MM.1S (cell line): ENCODE results near the gene MAPK6.
A peak's percentile ranks its signal among the peaks of the same experiment; 100 is the strongest.
"Not testable (repeated sequence)": the region's sequence is repeated elsewhere in the genome, so short reads cannot be mapped to it uniquely, and the experiment has no call there.

ENCODE experiments used
- DNase-seq: peaks from one replicate; pipeline ENCODE4 v3.0.0-alpha.2; 2015
- H2AFZ ChIP-seq: fragments of 300-600 bp; sonication (generic); 2 replicates; pipeline ENCODE4 v1.6.0; 2016; ENCODE audit warnings: antibody characterized with exemption, low read length
- H3F3A ChIP-seq: fragments of 300-600 bp; sonication (generic); 2 replicates; pipeline ENCODE4 v1.6.1; 2016; ENCODE audit warnings: mild to moderate bottlenecking, antibody characterized with exemption, low read length, moderate library complexity, mixed read lengths; ENCODE audit not compliant: insufficient read depth
- H3K27ac ChIP-seq: fragments of 300-600 bp; sonication (generic); 2 replicates; pipeline ENCODE4 v1.5.1; 2016; ENCODE audit warnings: mild to moderate bottlenecking, low read length
- H3K27me3 ChIP-seq: fragments of 300-600 bp; sonication (generic); replicated peaks from 2 replicates; pipeline ENCODE4 v1.6.0; 2016; ENCODE audit warnings: low read length; ENCODE audit not compliant: insufficient read depth
- H3K36me3 ChIP-seq: fragments of 300-600 bp; sonication (generic); replicated peaks from 2 replicates; pipeline ENCODE4 v1.6.1; 2016; ENCODE audit warnings: mild to moderate bottlenecking, low read length, mixed read lengths; ENCODE audit not compliant: insufficient read depth
- H3K4me1 ChIP-seq: fragments of 300-600 bp; sonication (generic); 2 replicates; pipeline ENCODE4 v1.6.1; 2016; ENCODE audit warnings: low read length, mixed read lengths
- H3K4me2 ChIP-seq: fragments of 300-600 bp; sonication (generic); 2 replicates; pipeline ENCODE4 v1.6.0; 2016; ENCODE audit warnings: low read depth, low read length
- H3K4me3 ChIP-seq: fragments of 300-600 bp; sonication (generic); 2 replicates; pipeline ENCODE4 v1.5.1; 2016; ENCODE audit warnings: low read length, mixed read lengths
- H3K79me2 ChIP-seq: fragments of 300-600 bp; sonication (generic); 2 replicates; pipeline ENCODE4 v1.6.1; 2016; ENCODE audit warnings: mixed run types, low read length, mixed read lengths
- H3K9ac ChIP-seq: fragments of 300-600 bp; sonication (generic); 2 replicates; pipeline ENCODE4 v1.6.1; 2016; ENCODE audit warnings: low read length, mixed read lengths
- H3K9me2 ChIP-seq: fragments of 300-600 bp; sonication (generic); replicated peaks from 2 replicates; pipeline ENCODE4 v1.6.1; 2016; ENCODE audit warnings: mild to moderate bottlenecking, low read length, mixed read lengths; ENCODE audit not compliant: insufficient read depth
- H3K9me3 ChIP-seq: fragments of 300-600 bp; sonication (generic); replicated peaks from 2 replicates; pipeline ENCODE4 v1.6.1; 2016; ENCODE audit warnings: mild to moderate bottlenecking, low read length, mixed read lengths; ENCODE audit not compliant: insufficient read depth
- H4K20me1 ChIP-seq: fragments of 300-600 bp; sonication (generic); 2 replicates; pipeline ENCODE4 v1.6.1; 2016; ENCODE audit warnings: mild to moderate bottlenecking, low read length, moderate library complexity, mixed read lengths; ENCODE audit not compliant: insufficient read depth
- EZH2 ChIP-seq: fragments of 300-600 bp; sonication (generic); optimal IDR thresholded peaks from 2 replicates; pipeline ENCODE3; 2017; ENCODE audit warnings: low read depth, mild to moderate bottlenecking, antibody characterized with exemption, low read length, mixed read lengths
- EZH2phosphoT487 ChIP-seq: fragments of 300-600 bp; sonication (generic); IDR thresholded peaks from 2 replicates; pipeline ENCODE4 v1.6.1; 2018; ENCODE audit warnings: antibody characterized with exemption, low read length
- TF ChIP-seq, protein P1 (sequence below): fragments of 300-600 bp; sonication (generic); IDR thresholded peaks from 2 replicates; pipeline ENCODE4 v1.5.1; 2016; ENCODE audit warnings: antibody characterized with exemption, low read length, mixed read lengths

Gene MAPK6

DNA sequence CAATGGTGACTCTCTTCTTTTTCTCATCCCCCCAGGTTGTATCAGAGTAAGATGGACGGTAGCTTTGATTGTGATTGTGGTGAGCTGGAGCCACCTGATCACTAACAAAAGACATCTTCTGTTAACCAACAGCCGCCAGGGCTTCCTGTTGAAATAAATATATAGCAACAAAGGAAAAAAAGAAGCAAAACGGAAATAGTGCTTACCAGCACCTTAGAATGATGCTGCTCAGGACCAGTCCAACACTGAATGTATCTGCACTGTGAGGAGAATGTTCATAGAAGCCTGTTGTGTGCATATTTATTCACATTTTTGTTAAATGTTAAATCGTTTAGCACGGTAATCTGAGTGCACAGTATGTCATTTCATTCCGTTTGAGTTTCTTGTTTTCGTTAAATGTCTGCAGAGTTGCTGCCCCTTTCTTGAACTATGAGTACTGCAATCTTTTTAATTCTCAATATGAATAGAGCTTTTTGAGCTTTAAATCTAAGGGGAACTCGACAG, 26.8 kb downstream of the MAPK6 start:
- H3K4me3 ChIP-seq, result peak overlapping the region; percentile 13
- peak overlapping the region; percentile 64 for H3K4me2 ChIP-seq
- peaks cover 43% of the 10 kb centered on the region for H3K4me1 ChIP-seq
- H3K9me2 ChIP-seq, H3K27me3 ChIP-seq, H4K20me1 ChIP-seq, H3K9me3 ChIP-seq, H3K36me3 ChIP-seq, H2AFZ ChIP-seq: not testable (repeated sequence)
- peaks cover 34% of the 10 kb centered on the region for H3F3A ChIP-seq
- DNase-seq, result peak; percentile 84
- TF ChIP-seq, protein P1, sequence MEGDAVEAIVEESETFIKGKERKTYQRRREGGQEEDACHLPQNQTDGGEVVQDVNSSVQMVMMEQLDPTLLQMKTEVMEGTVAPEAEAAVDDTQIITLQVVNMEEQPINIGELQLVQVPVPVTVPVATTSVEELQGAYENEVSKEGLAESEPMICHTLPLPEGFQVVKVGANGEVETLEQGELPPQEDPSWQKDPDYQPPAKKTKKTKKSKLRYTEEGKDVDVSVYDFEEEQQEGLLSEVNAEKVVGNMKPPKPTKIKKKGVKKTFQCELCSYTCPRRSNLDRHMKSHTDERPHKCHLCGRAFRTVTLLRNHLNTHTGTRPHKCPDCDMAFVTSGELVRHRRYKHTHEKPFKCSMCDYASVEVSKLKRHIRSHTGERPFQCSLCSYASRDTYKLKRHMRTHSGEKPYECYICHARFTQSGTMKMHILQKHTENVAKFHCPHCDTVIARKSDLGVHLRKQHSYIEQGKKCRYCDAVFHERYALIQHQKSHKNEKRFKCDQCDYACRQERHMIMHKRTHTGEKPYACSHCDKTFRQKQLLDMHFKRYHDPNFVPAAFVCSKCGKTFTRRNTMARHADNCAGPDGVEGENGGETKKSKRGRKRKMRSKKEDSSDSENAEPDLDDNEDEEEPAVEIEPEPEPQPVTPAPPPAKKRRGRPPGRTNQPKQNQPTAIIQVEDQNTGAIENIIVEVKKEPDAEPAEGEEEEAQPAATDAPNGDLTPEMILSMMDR, result peak; percentile 44
- H3K79me2 ChIP-seq, result peaks cover 89% of the 10 kb centered on the region
- H3K27ac ChIP-seq, result peak overlapping the region; percentile 69; the same call in 1 of the 2 replicates
- H3K9ac ChIP-seq, result peak overlapping the region; percentile 33; the same call in 1 of the 2 replicates

DNA sequence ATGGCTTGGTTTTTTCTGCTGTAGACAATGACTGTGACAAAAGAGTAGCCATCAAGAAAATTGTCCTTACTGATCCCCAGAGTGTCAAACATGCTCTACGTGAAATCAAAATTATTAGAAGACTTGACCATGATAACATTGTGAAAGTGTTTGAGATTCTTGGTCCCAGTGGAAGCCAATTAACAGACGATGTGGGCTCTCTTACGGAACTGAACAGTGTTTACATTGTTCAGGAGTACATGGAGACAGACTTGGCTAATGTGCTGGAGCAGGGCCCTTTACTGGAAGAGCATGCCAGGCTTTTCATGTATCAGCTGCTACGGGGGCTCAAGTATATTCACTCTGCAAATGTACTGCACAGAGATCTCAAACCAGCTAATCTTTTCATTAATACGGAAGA, 27.5 kb downstream of the MAPK6 start:
- H3K27me3 ChIP-seq, H3K36me3 ChIP-seq, H2AFZ ChIP-seq, DNase-seq, H3K9me3 ChIP-seq, H3K9ac ChIP-seq, H4K20me1 ChIP-seq, H3K9me2 ChIP-seq: not testable (repeated sequence)
- Histone ChIP-seq H3K4me3 (peak overlapping the region; percentile 13; the same call in 1 of the 2 replicates), H3K27ac (peak overlapping the region; percentile 69; the same call in 1 of the 2 replicates), H3K4me1 (peaks cover 37% of the 10 kb centered on the region), H3K4me2 (peak overlapping the region; percentile 64), H3K79me2 (peaks cover 85% of the 10 kb centered on the region), H3F3A (peaks cover 34% of the 10 kb centered on the region)

GRCh38 chr15:52050416-52050815, 31.4 kb downstream of the MAPK6 start:
- Histone ChIP-seq H3K9ac (no peak overlapping the region), H3K27me3 (no peaks in the 10 kb centered on the region), H3K4me2 (no peak overlapping the region), H3K27ac (no peak overlapping the region), H3F3A (peaks cover 8% of the 10 kb centered on the region), H2AFZ (no peak overlapping the region), H3K9me3 (no peaks in the 10 kb centered on the region), H4K20me1 (no peaks in the 10 kb centered on the region), H3K79me2 (peaks cover 63% of the 10 kb centered on the region), H3K4me3 (no peak overlapping the region), H3K4me1 (peaks cover 17% of the 10 kb centered on the region), H3K9me2 (no peaks in the 10 kb centered on the region), H3K36me3 (no peaks in the 10 kb centered on the region; the same call in none of the 2 replicates)
- no peak for DNase-seq
- TF ChIP-seq, protein P1, result no peak
- TF ChIP-seq EZH2phosphoT487 (no peak), EZH2 (no peak)

GRCh38 chr15:52052066-52052935, 33.3 kb downstream of the MAPK6 start:
- Histone ChIP-seq H3K36me3 (no peaks in the 10 kb centered on the region; the same call in none of the 2 replicates), H3K9me2 (no peaks in the 10 kb centered on the region)

More at GRCh38 chr15:52052066-52052935, 33.3 kb downstream of the MAPK6 start:
- Histone ChIP-seq H3F3A (no peaks in the 10 kb centered on the region), H3K27me3 (no peaks in the 10 kb centered on the region), H2AFZ (no peak overlapping the region), H3K9ac (no peak overlapping the region), H3K4me2 (no peak overlapping the region), H3K4me1 (peaks cover 7% of the 10 kb centered on the region), H3K79me2 (peaks cover 53% of the 10 kb centered on the region), H3K9me3 (no peaks in the 10 kb centered on the region), H3K27ac (no peak overlapping the region), H4K20me1 (no peaks in the 10 kb centered on the region), H3K4me3 (no peak overlapping the region)
- no peak for TF ChIP-seq EZH2
- TF ChIP-seq, protein P1, result no peak
- TF ChIP-seq EZH2phosphoT487, result no peak
- no peak for DNase-seq
